Measurements from ENCODE around the gene LTB4R.
"Not testable (repeated sequence)": the region's sequence is repeated elsewhere in the genome, so short reads cannot be mapped to it uniquely, and the experiment has no call there.

The LTB4R gene

DNA sequence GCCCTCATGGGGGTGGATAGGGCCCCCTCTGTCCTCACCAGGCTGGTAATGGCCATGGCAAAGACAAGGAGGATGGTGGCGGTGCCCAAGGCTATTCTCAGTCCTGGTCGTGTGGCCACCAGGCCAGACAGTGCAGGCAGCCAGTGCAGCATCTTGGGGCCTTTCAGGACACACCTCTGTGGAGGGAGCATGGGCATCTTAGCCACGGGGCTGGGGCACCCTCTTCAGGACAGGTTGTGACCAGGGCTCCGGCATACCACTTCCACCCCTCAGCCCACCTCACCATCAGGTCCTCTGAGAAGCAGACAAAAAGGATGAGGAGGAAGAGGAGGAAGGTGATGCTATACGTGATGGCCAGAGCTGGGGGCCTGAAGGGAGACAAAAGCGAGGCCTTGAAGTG lies 12.7 kb downstream of the LTB4R start:
- DNase-seq (ENCODE audit: low spot score), result no peak

DNA sequence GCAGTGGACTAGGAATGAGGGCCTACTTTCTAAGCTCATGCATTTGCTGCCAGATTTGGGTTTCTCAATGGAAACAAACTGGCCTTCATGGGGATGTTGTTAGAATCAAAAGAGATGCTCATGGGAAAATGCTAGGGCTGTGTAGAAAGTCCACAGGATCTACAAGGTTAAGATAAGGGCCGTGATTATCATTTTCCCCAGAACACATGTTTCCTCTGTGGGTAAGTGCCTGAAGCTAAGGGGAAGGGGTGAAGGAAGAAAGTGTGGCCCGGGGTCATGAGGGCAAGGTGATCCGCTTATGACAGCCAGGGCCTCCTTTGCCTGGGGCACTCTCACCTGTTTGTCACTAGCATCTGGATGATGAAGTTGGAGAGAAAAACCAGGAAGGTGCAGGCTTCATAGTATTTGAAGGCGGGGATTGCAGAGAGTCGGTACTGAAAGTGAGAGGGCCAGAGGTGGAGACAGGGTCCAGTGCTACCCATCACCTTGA lies 13.8 kb downstream of the LTB4R start:
- no peak for DNase-seq (ENCODE audit: low spot score)

DNA sequence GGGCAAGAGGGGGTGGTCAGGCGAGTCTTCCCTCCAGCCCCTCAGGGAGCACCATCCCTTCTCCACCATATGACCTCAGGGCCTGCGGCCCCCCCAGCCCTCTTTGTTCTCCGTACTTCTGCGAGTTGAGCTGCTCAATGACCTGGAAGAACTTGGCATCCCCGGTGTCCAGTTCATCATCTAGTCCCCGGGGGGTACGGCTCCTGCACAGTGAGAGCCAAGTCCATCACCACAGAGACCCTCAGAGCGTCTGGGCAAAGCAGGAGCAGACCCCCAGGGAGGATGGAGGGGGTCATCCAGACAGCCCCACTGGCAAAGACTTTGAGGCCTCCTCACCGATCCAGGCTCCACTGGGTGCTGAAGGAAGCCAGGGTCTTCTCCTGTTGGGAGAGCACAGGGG lies 14.7 kb downstream of the LTB4R start:
- DNase-seq (ENCODE audit: low spot score), result no peak

DNA sequence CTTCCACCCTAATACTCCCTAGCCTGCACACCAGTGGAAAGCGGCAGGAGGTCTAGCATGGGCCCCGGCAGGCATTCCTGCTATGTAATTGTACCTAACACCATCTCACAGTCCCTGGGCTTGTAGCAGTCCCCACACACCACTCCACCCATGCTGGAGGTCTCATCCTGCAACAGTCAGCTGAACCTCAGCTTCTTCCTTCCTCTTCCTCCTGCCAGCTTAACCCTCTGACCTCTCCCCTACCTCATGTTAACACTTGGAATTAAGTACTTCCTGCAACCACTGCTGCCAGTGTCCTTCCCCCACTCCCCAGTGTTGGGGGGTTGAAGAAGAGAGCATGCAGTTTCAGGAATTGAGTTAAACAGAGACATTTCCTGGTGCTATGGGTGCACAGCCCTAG lies 16.0 kb downstream of the LTB4R start:
- DNase-seq (ENCODE audit: low spot score), result no peak

DNA sequence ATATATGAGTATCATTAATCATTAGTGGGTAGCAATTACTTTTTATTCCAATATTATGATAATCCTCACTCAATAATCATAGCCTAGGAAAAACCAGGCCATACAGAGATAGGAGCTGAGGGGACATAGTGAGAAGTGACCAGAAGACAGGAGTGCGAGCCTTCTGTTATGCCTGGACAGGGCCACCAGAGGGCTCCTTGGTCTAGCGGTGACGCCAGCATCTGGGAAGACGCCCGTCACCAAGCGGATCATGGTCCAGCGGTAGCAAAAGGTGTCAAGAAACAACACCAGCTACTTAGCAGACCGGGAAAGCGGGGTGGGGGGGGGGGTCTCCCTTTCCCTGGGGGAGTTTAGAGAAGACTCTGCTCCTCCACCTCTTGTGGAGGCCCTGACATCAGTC lies 16.6 kb downstream of the LTB4R start:
- not testable (repeated sequence) for DNase-seq (ENCODE audit: low spot score)

DNA sequence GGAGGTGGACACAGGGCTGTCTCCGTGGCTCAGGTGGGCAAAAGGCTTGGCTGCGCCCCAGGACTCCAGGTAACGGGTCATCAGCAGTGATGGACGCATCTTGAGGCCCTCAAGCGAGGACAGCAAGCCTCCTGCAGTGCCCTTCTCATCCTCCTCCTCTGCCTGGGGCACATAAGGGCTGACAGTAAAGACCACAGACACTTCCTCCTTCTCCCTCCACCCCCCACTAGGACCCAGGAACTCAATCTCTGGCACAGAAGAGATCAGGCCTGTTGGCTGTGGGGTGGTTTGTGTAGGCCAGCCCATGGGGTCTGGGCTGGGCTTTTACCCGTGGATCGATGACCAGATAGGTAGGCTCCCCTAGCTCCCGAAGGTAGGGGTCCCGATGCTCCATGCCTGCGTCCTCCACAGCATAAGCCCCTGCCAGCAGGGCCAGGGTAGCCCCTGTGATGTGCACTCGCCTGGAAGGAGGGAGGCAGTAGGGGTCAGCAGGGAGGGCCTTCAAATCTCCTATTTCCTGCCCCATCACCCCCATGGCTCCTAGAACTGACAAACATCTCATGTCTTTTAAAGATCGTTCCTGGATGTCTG lies 17.9 kb downstream of the LTB4R start:
- DNase-seq (ENCODE audit: low spot score), result no peak

DNA sequence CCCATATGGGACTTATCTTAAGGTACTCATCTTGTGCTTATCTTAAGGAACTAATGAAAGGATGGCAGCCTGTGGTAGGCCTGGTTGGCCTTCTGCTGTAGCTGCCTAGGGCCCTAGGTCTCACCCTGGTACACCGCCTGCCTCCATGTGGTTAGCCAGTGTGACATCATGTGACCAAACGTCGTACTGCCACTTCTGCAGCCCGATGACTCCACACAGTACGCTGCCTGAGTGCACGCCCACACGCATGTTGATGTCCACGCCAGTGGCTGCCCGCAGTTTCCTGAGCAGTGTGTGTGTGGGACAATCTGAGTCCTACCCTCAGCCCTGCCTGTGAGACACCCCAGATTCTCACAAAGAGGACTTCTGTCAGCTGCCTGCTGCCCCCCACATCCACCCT lies 18.4 kb downstream of the LTB4R start:
- no peak for DNase-seq (ENCODE audit: low spot score)

DNA sequence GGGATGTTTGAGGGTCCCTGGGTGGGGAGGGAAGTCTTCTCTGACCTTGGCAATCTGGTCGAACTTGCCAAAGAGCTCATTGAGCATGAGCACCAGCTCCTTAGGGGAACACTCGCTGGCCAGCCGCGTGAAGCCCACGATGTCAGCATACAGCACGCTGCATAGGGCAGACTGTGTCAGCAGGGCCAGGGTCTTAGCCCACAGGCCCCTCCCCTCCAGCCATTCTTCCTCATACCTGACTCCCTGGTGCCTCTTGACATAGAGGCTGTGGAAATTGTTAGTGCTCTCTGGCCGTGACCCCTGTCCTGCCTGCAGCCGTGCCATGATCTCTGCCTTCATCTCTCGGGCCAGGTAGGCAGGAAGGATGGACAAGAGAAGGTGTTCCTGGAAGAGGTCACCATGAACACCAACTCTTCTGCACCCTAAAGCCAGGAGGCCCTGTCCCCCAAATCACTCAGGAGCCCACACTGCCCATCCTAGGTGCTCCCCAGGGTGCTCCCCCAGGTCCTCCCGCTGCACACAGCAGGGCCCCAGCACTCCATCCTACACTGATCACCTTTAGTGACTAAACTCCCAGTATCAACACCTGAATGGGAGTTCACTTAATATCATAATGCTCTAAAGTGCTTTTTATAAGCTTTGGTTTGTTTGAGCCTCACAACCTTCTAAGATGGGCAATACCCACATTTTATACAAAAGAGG lies 19.8 kb downstream of the LTB4R start:
- DNase-seq (ENCODE audit: low spot score), result no peak

DNA sequence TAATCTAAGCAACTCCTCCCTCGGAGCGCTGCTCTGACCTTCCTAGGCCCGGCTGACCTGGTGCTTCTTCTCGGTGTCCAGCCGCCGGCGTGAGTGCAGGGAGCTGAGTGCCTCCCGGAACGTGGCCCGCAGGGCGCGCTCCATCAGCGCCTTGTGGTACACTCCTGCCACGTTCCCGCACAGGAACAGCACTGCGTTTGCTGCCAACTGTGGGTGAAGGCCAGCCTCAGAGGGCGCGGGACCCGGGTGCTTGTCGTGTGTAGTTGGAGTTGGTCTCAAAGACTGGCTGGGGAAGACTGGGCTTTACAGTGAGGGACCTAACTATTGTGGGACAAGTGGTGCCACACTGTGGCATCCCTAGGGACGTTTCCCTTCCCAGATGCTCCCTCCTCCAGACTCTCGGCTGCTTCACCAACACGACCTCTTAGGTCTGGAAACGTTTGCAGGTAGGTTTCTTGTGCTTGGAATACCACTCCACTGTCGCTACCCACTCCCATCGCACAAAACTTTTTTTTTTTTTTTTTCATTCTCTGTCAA lies 20.5 kb downstream of the LTB4R start:
- DNase-seq (ENCODE audit: low spot score), result no peak

DNA sequence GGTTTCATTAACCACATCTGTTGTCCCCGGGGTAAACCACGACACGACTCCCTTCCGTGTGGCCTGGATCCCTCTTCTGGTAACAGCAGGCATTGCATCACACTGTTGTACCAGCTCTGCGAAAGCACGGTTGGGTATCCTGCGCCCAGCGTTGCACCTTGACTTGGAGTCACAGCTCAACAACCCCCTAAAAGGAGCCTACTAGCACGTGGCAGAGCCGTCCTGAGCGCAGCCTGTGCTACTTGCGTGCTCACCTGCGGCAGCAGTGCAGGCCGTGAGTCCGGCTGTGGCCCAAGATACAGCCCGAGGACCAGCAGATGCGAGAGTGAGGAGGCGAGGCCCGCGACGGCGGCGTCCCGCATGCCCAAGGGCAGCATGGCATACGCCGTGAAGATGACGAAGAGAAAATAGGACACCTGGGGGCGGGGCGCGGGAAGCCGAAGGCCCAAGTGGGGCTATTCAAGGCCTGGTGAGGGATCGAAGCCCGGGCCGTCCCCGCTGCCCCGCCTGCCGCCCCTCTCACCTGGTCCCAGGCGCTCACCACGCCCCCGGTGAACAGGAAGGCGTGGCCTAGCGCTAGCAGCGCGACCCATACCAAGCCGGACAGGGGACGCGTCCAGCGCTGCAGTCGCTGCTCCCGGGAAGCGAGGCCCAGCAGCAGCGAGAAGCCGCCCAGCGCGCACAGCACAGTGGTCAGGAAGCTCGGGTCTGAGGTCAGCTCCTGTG lies 21.1 kb downstream of the LTB4R start:
- peak; percentile 95 for DNase-seq (ENCODE audit: low spot score)

DNA sequence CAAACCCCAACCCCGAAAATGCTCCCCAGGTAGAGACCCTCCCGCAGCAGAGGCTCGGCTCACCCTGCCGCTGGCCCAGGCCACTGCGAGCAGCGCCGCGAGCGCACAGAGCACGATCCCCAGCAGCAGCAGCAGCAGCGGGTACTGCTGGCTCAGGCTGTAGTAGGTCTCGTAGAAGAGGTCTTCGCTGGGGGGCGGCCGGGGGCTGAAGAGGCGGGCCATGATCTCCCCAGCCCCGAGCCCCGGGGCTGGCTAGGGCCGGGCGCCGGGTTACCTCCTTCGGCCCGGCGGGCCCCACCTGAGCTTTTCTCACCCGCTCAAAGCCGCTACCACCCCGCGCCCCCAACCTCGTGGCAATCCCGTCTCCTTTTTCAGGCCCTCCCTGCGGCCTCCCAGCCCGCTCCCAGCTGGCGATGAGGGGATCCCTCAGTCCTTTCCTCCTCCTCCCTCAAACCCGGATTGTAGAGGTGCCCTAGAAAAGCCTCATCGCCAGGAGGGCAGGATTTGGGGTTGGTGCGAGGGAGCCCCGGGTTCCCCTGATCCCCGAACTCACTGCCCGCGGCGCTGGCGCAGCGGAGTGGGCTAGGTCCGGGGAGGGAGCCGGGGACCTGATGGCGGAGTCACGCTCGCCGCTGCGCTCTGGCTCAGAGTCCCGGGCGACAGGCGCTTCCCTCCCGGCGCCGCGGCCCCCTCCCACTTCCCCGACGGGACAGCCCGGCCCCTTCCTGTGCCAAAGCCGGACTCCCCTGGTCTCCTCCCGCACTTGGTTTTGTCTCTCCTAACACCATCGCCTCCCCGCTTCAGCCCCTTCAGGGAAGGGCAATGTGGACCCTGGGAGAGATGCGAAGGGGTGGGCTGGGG lies 23.4 kb downstream of the LTB4R start, which contains the start of gene ADCY4:
ADCY4 (minus strand) TSS at position 641 of the 861 bp plus-strand sequence; CDS start at position 222, 419 bp downstream.
- no peak for DNase-seq (ENCODE audit: low spot score)

DNA sequence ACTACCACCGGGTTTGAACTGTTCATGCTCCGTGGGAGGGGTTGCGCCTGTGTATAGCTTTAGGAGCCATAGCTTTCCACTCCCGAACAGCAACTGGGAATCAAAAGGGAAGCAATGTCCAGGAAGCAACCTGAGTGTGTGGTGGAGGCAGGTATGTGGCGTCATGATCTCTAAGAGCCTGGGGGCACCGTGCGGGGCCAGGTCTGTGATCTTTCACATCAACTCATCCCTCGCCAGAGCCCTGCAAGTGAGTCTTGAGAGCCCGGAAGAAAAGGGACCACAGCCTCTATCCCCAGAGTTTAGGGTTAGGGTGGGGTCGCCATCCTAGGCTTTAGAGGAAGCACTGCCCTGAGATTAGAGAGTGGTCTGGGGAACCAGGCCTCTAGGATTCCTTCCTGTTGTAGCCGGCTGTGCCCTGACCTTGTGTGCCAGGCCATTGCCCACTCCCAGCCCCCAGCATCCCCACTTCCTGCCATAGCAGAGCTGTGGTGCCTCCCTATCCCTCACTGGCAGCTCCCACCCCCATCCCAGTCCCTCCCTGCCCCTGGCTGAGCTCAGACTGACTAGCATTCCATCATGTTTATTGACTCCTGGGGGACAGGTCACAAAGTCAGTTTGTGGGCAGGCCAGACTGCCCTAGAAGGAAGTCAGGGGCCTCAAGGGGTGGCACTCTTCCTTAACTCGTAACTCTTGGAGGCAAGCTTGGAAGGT lies 24.3 kb downstream of the LTB4R start:
- DNase-seq (ENCODE audit: low spot score), result no peak

DNA sequence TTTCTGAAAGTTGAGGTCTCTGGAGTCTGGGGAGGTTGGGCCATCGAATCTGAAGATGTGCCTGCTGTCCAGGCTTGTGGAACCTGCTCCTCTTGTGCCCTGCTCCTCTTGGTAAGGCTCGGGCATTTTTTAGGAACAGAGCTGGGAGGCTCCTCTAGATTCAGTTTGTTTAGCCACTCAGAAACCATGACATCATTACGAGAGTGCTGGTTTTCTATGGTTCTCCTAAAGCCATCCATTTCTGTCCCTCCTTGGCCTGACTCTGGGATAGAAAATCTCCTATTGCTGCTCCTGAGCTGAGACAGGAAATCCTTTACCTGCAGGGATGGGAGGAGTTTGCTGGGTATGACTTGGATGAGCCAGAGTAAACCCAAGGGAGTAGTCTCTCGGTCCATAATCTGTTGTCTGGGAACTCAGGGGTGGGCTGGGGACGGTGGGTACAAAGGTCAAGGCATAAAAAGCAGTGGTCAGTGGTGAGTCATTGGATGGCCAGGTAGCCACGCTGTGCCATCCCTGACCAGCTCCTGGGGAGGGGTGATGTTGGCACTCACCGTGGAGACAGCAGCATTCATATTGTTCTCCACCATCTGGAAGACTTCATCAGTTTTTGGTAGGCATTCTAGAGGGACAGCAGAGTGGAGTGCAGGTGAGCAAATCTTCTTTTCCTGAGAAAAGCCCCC lies 26.0 kb downstream of the LTB4R start:
- no peak for DNase-seq (ENCODE audit: low spot score)

DNA sequence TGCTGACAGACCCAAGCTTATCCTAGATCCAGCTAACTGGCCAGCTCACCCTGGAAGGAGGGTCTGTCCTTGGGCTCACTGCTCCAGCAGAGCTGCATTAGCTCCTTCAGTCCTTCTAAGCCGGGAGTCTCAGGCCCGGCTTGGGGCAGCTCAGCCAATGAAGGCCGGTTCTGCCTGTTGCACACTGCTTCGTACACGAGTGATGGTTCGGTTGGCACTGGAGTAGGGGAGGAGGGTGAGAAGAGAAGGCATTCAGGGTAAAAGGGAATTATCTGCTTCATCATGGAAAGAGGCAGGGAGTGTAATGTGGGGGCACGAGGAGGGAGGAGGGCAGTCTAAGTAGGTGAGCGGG lies 26.5 kb downstream of the LTB4R start:
- no peak for DNase-seq (ENCODE audit: low spot score)

DNA sequence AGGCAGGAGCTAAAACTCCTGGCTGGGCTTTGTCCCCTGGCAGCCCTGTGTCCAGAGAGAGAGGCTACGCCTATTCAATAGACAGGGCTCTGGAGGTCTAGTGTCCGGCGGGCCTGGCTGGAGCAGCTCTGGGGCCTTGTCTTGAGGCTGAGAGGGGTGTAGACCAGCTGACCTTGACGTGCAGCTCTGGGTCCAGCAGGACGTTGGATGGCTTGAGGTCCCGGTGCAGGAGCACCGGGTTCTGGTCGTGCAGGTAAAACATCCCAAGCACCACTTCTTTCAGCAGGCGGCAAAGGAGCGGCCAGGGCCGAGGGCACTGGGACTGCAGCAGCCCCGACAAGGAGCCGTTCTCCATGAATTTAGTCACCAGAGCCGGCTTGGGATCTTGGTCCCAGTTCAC lies 27.5 kb downstream of the LTB4R start:
- no peak for DNase-seq (ENCODE audit: low spot score)

DNA sequence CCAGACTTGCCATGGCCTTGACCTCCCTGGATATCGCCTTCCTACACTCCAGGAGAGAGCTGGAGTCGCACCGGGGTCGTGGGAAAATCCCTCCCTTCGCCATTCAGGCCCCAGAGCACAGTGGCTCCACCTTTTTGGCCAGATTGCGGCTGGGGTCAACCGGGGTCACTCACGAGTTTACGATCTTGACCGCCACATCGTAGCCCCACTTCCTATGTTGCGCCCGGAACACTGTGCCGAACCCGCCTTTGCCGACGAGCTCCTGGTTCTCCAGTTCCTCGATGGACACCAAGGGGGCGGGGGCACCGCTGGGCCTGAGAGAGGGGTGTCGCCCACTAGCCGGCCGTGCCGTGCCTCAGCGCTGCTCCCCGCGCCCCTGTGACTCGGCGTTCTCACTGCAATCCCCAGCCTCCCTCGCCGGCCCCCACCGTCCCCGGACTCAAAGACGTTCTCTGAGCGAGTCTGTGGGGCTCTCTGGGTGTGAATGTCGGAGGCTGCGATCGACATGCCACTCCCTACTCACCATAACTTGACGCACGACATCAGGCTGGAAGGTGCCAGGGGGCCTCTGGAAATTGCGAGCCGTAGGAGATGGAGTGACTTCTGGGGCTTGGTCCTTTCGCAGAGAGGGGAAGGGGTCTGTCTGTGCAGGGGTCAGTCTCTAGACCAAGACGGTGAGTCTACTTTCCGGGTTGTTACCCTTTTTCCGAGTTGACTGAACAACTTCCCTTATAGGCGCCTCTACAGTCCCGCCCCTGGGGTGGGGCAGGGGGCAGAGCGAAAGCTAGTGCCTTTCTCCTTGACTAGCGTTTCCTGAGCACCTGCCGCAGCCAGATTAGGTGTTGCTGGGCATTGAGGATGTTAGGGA lies 28.2 kb downstream of the LTB4R start, which contains the start of gene RIPK3:
RIPK3 (minus strand) TSS at position 708 of the 868 bp plus-strand sequence; CDS start at position 543, 165 bp downstream.
- DNase-seq (ENCODE audit: low spot score), result peak; percentile 45

DNA sequence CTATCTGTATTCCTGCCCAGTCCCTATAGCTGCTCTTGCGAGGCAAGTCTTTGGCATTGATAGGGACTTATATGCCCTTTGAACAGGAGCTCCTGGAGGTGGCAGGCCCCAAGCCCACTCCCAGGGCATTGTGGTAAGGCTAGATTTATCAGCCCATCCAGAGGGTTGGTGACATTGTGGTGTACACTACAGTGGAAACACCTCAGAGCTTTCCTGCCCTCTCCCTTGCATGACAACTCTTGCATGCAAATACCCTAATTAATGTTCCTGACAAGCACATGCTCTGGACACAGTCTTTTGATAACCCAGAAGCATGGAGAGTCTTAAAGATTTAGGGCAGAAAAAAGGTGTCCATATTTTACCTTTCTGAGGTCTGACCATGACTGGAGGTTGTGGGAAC lies 29.3 kb downstream of the LTB4R start:
- DNase-seq (ENCODE audit: low spot score), result no peak

DNA sequence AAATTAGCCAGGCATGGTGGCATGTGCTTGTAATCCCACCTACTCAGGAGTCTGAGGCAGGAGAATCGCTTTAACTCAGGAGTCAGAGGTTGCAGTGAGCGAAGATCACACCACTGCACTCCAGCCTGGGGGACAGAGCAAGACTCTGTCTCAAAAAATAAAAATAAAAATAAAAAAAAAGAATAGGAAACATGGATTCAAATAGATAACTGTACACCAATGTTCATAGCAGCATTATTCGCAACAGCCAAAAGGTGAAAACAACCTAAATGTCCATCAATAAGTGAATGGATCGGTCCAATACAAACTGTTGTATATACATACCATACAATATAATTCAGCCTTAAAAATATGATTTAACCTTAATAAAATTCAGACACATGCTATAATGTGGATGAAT lies 31.6 kb downstream of the LTB4R start:
- no peak for DNase-seq (ENCODE audit: low spot score)

DNA sequence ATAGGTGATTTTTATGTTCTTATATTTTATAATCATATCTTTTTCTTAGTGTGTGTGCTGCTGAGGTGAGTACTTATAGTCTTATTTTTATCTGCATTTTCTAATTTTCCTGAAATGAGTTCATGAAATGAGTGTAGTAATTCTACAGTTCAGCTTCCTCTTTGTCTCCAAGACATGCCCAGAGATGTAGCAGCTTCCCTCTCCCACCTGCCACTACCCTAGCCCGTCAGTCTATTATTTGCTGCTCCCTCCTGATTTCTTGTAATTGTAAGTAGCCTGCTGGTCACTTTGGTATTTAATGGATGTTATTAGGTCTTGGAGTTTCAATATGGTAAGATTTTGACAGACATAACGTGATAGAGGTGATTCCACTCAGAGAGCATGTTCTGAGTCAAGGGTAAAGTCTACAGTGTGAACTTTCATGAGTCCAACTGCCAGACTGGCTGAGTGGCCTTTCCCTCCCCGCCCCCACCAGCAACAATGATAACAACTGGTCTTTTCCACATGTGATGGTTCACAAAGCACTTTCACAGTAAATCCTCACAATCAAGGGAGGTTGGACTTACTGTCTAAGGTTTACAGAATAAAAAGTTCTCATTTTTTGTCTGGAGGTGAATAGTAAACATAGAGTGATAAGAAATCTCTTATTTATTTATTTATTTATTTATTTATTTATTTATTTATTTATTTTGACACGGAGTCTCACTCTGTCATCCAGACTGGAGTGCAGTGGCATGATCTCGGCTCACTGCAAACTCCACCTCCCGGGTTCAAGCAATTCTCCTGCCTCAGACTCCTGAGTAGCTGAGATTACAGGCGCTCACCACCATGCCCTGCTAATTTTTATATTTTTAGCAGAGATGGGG lies 32.7 kb downstream of the LTB4R start:
- no peak for DNase-seq (ENCODE audit: low spot score)
